Sciatic nerve (tissue), 2 donors: Measurements from ENCODE around the gene CPLX1. TPM values are rescaled to one million over a fixed set of nuclear protein-coding genes. Genes with fewer than 3 reads are reported as not detected.

Experiments
- ATAC-seq: fragments of 200-7000 bp; cut with Tn5 transposase; one replicate; pipeline ENCODE4 v1.9.1; 2020; ENCODE audit warnings: mild to moderate bottlenecking, moderate library complexity
- DNase-seq: peaks from one replicate; pipeline ENCODE4 v3.0.0-alpha.2; 2020; ENCODE audit warnings: low spot score
- intact Hi-C: fragments of 100-400 bp; cut with DNase I; formaldehyde crosslinking; loops from one replicate; pipeline ENCODE4 v1.14.2; 2022
- total RNA-seq: library from RNA; stranded (reverse); fragmentation: NEBNext Ultra II Directional; extraction: Animal tissue kit (Norgen Biotek cat#: 25700); gene quantifications from one replicate; pipeline ENCODE4 v1.2.1, GENCODE V29; 2021
- donor health status: DM: no; HTN: no; CAD: no.
- donor health status: DM: no; HTN: no; CAD: no.

CPLX1 gene
- total RNA-seq, 1 donor from 2014 or later: 11.6 TPM

- intact Hi-C loops: no loop called here
- DNase-seq: no peak
- ATAC-seq: no peak
These were observed 31.5 kb upstream of the CPLX1 start for GRCh38 chr4:857461-857860.

DNA sequence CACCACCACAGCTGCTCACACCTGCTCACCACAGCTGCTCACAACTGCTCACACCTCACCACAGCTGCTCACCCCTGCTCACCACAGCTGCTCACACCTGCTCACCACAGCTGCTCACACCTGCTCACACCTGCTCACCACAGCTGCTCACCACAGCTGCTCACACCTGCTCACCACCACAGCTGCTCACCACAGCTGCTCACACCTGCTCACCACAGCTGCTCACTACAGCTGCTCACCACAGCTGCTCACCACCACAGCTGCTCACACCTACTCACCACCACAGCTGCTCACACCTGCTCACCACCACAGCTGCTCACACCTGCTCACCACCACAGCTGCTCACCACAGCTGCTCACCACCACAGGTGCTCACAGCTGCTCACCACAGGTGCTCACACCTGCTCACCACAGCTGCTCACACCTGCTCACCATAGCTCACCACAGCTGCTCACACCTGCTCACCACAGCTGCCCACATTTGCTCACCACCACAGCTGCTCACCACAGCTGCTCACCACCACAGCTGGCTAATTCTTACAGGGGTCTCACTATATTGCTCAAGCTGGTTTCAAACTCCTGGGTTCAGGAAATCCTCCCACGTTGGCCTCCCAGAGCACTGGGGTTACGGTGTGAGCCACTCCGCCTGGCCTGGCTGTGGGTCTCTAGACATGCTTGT lies 30.4 kb upstream of the CPLX1 start:
- no peak for DNase-seq
- ATAC-seq: no peak
- intact Hi-C loops: no loop called here

DNA sequence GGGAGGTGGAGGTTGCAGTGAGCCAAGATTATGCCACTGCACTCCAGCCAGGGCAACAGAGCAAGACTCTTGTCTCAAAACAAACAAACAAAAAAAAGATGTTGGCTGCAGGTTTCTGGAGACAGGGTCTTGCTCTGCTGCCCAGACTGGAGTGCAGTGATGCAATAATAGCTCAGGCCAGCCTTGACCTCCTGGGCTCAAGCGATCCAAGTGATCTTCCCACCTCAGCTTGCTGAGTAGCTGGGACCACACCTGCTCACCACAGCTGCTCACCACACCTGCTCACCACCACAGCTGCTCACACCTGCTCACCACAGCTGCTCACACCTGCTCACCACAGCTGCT lies 29.9 kb upstream of the CPLX1 start:
- no peak for ATAC-seq
- intact Hi-C loops: no loop called here
- DNase-seq: no peak

DNA sequence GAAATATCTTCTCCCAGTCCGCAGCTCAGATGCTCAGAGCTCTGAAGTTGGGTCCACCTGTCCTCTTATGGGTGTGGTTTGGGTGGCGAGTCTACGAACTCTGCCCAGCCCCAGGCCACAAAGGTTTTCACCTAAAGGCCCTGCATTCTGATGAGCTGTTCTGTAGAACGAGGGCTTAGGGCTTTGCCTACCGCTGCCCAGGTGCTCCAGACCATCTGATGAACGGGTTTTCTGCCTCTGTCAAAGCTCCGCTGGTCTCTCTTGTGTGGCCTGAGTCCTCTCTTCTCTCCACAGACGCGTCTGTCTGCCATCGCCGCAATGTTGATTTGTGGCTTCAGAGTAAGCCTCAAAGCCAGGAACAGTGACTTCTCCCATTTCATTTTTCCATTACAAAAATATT lies 28.4 kb upstream of the CPLX1 start:
- DNase-seq (no peak), ATAC-seq (no peak)
- intact Hi-C loops: no loop called here

DNA sequence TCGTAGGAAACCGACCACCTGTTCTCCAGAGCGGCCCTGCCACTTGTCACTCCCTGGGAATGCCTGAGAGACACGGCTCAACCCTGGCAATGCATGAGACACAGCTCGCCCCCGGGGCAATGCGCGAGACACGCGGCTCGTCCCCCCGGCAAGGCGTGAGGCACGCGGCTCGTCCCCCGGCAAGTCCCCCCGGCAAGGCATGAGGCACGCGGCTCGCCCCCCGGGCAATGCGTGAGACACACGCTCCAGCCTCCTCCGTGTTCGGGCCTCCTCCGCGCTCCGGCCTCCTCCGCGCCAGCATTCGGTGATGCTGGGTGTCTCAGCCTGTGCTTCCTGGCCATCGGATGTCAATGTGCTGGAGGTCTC lies 27.5 kb upstream of the CPLX1 start:
- DNase-seq (no peak), ATAC-seq (no peak)
- intact Hi-C loops: no loop called here

GRCh38 chr4:851701-852430 lies 25.9 kb upstream of the CPLX1 start:
- DNase-seq (no peak), ATAC-seq (no peak)
- intact Hi-C loops: no loop called here

GRCh38 chr4:850323-850945 lies 24.5 kb upstream of the CPLX1 start:
- intact Hi-C loops: no loop called here
- DNase-seq (no peak), ATAC-seq (no peak)

DNA sequence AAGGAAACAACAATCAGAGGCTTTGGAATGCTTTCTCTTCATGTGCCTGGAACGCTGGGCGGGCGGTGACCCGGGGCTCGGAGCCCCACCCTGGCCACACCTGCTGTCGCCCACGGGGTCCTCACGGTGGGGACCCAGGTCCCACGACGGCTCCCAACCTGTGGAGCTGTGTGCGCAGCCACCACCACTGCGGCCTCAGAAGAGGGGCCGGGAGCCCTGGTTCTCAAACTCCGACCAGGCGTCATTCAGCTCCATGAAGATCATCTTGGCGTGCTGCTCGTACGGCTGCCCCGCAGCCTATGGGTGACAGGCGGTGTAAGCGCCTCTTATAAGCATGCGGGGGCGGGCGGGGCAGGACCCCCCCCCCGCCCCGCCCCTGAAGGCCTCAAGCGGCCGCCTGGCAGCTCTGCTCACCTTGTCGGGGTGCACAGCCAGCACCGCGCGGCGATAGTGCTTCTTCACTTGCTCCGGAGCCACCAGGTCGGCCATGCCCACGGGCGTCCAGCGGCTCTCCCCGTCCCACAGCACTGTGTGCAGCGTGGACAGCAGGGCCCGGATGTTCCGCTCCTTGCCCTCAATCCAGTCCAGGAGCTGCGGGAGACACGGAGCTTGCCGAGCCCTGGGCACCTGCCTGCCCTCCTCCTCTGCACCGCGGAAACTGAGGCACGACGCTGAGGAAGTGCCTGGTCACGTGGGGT lies 23.7 kb upstream of the CPLX1 start:
- DNase-seq (no peak), ATAC-seq (no peak)
- intact Hi-C loops: no loop called here

- ATAC-seq (no peak), DNase-seq (no peak)
- intact Hi-C loops: no loop called here
These were observed 23.0 kb upstream of the CPLX1 start for GRCh38 chr4:848803-849477.

GRCh38 chr4:848307-848691 lies 22.4 kb upstream of the CPLX1 start:
- DNase-seq: no peak
- no peak for ATAC-seq
- intact Hi-C loops: no loop called here

- no peak for ATAC-seq
- intact Hi-C loops: no loop called here
- no peak for DNase-seq
These were observed 19.9 kb upstream of the CPLX1 start for GRCh38 chr4:845836-846251.

DNA sequence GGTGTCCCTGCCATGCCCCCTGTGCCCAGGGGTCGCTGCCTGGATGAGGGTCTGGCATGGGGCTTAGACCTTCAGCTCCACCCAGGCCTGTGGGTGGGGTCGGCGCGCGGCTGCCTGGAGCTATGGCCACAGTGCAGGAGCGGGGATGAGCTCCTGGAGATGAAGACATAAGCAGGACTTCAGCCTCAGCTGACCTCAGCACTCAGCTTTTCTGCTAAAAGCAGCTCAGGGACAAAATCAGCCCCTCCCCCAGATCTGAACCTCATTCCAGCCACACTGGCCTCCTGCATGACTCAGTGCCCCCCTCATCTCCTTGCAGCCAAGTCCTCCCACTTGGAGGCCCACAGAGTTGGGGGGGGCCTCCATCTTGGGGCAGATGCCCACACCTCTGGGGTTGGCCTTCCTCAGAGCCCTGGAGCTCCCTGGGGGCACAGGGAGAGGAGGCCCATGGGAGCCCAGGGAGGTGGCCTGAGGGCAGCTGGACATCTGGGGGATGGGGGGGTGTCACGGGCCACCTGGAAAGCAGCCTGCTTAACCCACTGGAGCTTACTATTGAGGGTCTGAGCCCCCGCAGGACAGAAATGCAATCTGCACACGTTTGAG lies 19.4 kb upstream of the CPLX1 start:
- intact Hi-C loops: no loop called here
- ATAC-seq (no peak), DNase-seq (no peak)

DNA sequence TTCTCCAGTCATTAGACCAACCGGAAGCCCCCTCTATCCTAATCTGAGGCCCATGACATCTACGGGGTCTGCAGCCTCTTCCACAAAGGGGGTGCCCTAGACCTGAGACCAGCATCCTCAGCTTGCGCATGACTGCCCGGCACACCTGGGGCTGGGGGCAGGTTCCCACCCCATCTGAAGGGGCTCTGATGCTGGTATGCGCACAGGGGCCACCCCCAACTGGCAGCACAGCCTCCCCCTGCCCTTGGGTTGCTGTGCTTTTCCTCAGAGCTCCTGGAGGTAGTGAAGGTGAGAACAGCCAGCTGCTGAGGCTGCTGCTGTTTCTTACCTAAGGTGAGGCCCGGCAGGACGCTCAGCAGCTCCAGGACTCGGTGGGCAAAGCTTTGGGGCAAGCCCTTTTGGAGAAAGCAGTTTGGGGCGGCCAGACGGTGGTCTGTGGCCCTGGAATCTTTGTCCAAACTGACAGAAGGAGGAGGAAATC lies 18.9 kb upstream of the CPLX1 start:
- DNase-seq (no peak), ATAC-seq (no peak)
- intact Hi-C loops: no loop called here

DNA sequence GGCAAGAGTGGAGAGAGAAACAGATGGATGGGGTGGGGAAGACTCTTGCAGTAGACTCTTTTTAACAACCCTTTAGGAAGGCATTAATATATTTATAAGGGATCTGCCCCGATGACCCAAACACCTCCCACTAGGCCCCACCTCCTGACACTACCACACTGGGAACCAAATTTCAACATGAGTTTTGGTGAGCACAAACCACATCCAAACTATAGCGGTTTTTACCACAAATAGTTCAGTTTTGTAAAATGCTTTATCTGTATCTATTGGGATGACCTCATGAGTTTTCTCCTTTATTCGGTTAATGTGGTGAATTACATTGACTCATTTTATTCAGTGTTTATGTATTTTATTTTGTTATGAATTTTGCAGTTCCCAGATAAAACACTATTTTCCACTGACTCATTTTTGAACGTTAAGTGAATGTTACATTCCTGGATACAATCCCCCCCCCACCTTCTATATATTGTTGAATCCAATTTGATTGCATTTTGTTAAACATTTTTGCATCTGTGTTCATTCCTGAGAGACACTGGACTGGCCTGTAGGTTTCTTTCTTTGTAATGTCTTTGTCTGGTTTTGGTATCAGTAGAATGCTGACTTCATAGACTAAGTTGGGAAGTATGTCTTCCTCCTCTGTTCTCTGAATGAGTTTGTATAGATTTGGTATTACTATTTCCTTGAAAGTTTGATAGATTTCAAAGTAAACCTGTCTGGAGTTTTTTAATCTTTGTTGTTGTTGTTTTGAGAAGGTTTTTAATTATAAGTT lies 13.9 kb upstream of the CPLX1 start:
- DNase-seq (no peak), ATAC-seq (no peak)
- intact Hi-C loops: no loop called here

GRCh38 chr4:837772-838171 lies 11.8 kb upstream of the CPLX1 start:
- intact Hi-C loops: no loop called here
- ATAC-seq: no peak
- DNase-seq: no peak

GRCh38 chr4:836750-837301 lies 10.9 kb upstream of the CPLX1 start:
- intact Hi-C loops: no loop called here
- DNase-seq: no peak
- ATAC-seq: no peak

GRCh38 chr4:836003-836511 lies 10.1 kb upstream of the CPLX1 start:
- DNase-seq (no peak), ATAC-seq (no peak)
- intact Hi-C loops: no loop called here
